Liver (tissue), 9 donors: ENCODE results near the gene PTPN2. TPM values are rescaled to one million over a fixed set of nuclear protein-coding genes. Genes with fewer than 3 reads are reported as not detected.
"Not testable (repeated sequence)": the region's sequence is repeated elsewhere in the genome, so short reads cannot be mapped to it uniquely, and the experiment has no call there.

Source experiments
- DNase-seq: peaks from one replicate; pipeline ENCODE4 v3.0.0-alpha.2; 2017; ENCODE audit warnings: low spot score
- H3K27ac ChIP-seq, 2 donors: one replicate each; pipeline ENCODE4 v1.7.0; 2013; ENCODE audit warnings: inconsistent platforms in 2 of 2, low read length in 2 of 2, control low read depth in 1 of 2, low read depth in 1 of 2, mild to moderate bottlenecking in 1 of 2
- H3K27me3 ChIP-seq, 4 donors: one replicate each; pipeline versions ENCODE4 v1.6.1 to v1.7.0; 2013; ENCODE audit warnings: low read length in 3 of 4, inconsistent platforms in 1 of 4, mild to moderate bottlenecking in 1 of 4, moderate library complexity in 1 of 4; ENCODE audit not compliant: control insufficient read depth in 4 of 4, insufficient read depth in 4 of 4
- H3K36me3 ChIP-seq, 4 donors: one replicate each; pipeline versions ENCODE4 v1.6.1 to v1.7.0; 2013; ENCODE audit warnings: low read length in 3 of 4, mild to moderate bottlenecking in 3 of 4, low read depth in 1 of 4, moderate library complexity in 1 of 4; ENCODE audit not compliant: control insufficient read depth in 4 of 4, insufficient read depth in 3 of 4
- H3K4me1 ChIP-seq, 4 donors: one replicate each; pipeline versions ENCODE4 v1.6.1 to v1.7.0; 2013; ENCODE audit warnings: low read length in 3 of 4, mild to moderate bottlenecking in 3 of 4, moderate library complexity in 1 of 4; ENCODE audit not compliant: control insufficient read depth in 4 of 4, insufficient read depth in 4 of 4
- H3K4me3 ChIP-seq, 3 donors: one replicate each; pipeline versions ENCODE4 v1.6.1 to v1.7.0; 2013; ENCODE audit warnings: low read length in 3 of 3, control low read depth in 1 of 3, low read depth in 1 of 3, mild to moderate bottlenecking in 1 of 3
- H3K9ac ChIP-seq, 2 donors: one replicate each; pipeline ENCODE4 v1.7.0; 2013; ENCODE audit warnings: low read length in 2 of 2, mild to moderate bottlenecking in 2 of 2, moderate library complexity in 2 of 2, control low read depth in 1 of 2, low read depth in 1 of 2
- H3K9me3 ChIP-seq, 4 donors: one replicate each; pipeline versions ENCODE4 v1.6.1 to v1.7.0; 2013; ENCODE audit warnings: low read length in 3 of 4; ENCODE audit not compliant: control insufficient read depth in 4 of 4
- EGR1 ChIP-seq, 2 donors: IDR thresholded peaks; 2 replicates each; pipeline ENCODE4 v1.6.1; 2016 to 2018; ENCODE audit warnings: antibody characterized with exemption in 2 of 2, low read depth in 2 of 2
- FOXA1 ChIP-seq: IDR thresholded peaks from 2 replicates; pipeline ENCODE4 v1.6.1; 2016; ENCODE audit warnings: antibody characterized with exemption
- FOXA2 ChIP-seq: IDR thresholded peaks from 2 replicates; pipeline ENCODE4 v1.6.1; 2016; ENCODE audit warnings: antibody characterized with exemption
- GABPA ChIP-seq, 2 donors: IDR thresholded peaks in 1 of 2; conservative IDR thresholded peaks in 1 of 2; 2 replicates each; pipeline ENCODE4 v1.6.1; 2016; ENCODE audit warnings: antibody characterized with exemption in 2 of 2, mild to moderate bottlenecking in 1 of 2, moderate library complexity in 1 of 2
- HNF4A ChIP-seq, 2 donors: conservative IDR thresholded peaks; 2 replicates each; pipeline ENCODE4 v1.6.1; 2016; ENCODE audit warnings: antibody characterized with exemption in 2 of 2, mild to moderate bottlenecking in 2 of 2
- HNF4G ChIP-seq: IDR thresholded peaks from 2 replicates; pipeline ENCODE4 v1.6.1; 2016; ENCODE audit warnings: antibody characterized with exemption
- JUND ChIP-seq, 2 donors: IDR thresholded peaks; 2 replicates each; pipeline ENCODE4 v1.6.1; 2016; ENCODE audit warnings: antibody characterized with exemption in 2 of 2
- RAD21 ChIP-seq, 2 donors: IDR thresholded peaks; 2 replicates each; pipeline ENCODE4 v1.6.1; 2016; ENCODE audit warnings: antibody characterized with exemption in 2 of 2, mild to moderate bottlenecking in 2 of 2
- RXRA ChIP-seq, 2 donors: IDR thresholded peaks; 2 replicates each; pipeline ENCODE4 v1.6.1; 2017 to 2018; ENCODE audit warnings: antibody characterized with exemption in 2 of 2, mild to moderate bottlenecking in 1 of 2
- SP1 ChIP-seq: IDR thresholded peaks from 2 replicates; pipeline ENCODE4 v1.6.1; 2018; ENCODE audit warnings: antibody characterized with exemption, mild to moderate bottlenecking
- TAF1 ChIP-seq: conservative IDR thresholded peaks from 2 replicates; pipeline ENCODE4 v1.6.1; 2016; ENCODE audit warnings: antibody characterized with exemption, mild to moderate bottlenecking
- WGBS: extraction: QIAGEN DNeasy Blood & Tissue Kit; methylation state at CpG from one replicate; pipeline ENCODE4 v1.1.7; 2013; 5-methylcytosine and 5-hydroxymethylcytosine counted together
- polyA plus RNA-seq, 2 donors: library from polyadenylated mRNA; stranded (reverse) in 1 of 2; unstranded in 1 of 2; fragments of 200-250 nt in 1 of 2; fragments of >200 nt in 1 of 2; fragmentation: Nextera tagmentation in 1 of 2; extraction: Ambion mirVana in 1 of 2; gene quantifications; one replicate each; pipeline versions ENCODE4 v1.2.1 to v1.2.3, GENCODE V29; 2013 to 2015
- total RNA-seq, 2 donors: library from RNA; depleted of rRNA; stranded (reverse); fragments of >200 nt; gene quantifications; one replicate each; pipeline ENCODE4 v1.2.3, GENCODE V29; 2014
- TF ChIP-seq, protein P1 (sequence below): fragments of 150-350 bp; IDR thresholded peaks from 2 replicates; pipeline ENCODE4 v1.5.1; 2017; ENCODE audit warnings: improper control_type of control experiment, low read depth, low read length; ENCODE audit not compliant: missing input control
- TF ChIP-seq, protein P2 (sequence below): IDR thresholded peaks from 2 replicates; pipeline ENCODE4 v1.6.1; 2016; ENCODE audit warnings: antibody characterized with exemption
- donor health status: healthy.
- donor health status: healthy.
- donor health status: healthy.
- donor health status: healthy.
- donor health status: healthy.

PTPN2 gene
- total and polyA plus RNA-seq, 4 donors, result 9.2 to 21.2 (median 14.9) TPM

DNA sequence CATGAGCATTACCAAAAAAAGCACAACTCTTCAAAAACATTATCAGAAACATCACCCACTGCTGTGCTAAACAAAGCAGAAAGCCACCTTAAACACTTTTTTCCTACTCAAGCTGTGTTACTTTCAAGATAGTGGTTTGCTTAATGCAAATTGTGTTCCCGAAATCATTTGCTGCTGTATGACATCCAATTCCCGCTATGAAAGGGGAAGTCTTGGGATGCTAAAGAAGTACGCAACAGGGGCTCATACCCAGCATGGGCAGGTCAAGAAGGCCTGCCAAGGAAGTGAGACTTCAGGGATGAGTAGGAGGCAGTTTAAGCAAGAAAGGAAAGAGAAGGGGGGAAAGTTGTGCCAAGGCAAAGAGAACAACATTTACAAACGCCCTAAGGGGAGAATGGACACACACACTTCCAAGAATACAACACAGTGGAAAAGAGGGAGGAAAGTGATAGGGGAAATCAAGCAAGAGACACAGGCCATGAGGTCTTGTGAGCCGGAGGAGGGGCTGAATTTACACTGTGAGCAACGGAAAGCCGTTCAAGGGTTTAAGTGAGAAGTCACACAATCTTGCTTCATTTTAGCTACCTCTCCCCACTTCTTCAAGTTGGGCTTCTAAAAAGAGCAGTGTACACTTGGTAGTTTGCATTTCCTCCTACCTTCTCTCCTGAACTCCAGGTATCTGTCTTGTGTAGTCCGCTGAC, 4.0 kb downstream of the PTPN2 start:
- H3K4me1 ChIP-seq, result peaks cover 2 to 30% (median 11%) of the 10 kb centered on the region in 4 donors
- no peak overlapping the region for H3K4me3 ChIP-seq
- WGBS, result 83% methylated on average over 8 of the region's 8 CpGs
- TF ChIP-seq RAD21 (IDR thresholded peaks at IDR 0.05) (no peak), GABPA (IDR thresholded peaks at IDR 0.05 in 1 of 2, conservative IDR thresholded peaks at IDR 0.05 in 1 of 2) (no peak), HNF4A (conservative IDR thresholded peaks at IDR 0.05) (no peak), JUND (IDR thresholded peaks at IDR 0.05) (no peak), FOXA2 (no peak), TAF1 (no peak), RXRA (IDR thresholded peaks at IDR 0.05) (no peak), EGR1 (IDR thresholded peaks at IDR 0.05; ENCODE audit: low read depth in 2 of 2) (no peak)
- H3K9me3 ChIP-seq, result no peaks in the 10 kb centered on the region
- peak overlapping the region in 1 of 2 donors; percentile 14 for H3K9ac ChIP-seq
- H3K27ac ChIP-seq, result peak overlapping the region; percentile 43 to 50
- DNase-seq, result no peak
- no peaks in the 10 kb centered on the region for H3K27me3 ChIP-seq
- peaks cover 0 to 1% (median 0%) of the 10 kb centered on the region in 4 donors for H3K36me3 ChIP-seq

DNA sequence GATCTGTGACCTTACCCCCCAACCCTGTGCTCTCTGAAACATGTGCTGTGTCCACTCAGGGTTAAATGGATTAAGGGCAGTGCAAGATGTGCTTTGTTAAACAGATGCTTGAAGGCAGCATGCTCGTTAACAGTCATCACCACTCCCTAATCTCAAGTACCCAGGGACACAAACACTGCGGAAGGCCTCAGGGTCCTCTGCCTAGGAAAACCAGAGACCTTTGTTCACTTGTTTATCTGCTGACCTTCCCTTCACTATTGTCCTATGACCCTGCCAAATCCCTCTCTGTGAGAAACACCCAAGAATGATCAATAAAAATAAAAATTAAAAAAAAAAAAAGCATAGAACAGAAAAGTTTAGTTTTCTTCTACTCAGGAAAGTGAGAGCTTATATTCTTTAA, 9.0 kb downstream of the PTPN2 start:
- WGBS, result 45% methylated on average over 1 of the region's 2 CpGs
- not testable (repeated sequence) for H3K36me3 ChIP-seq, H3K4me3 ChIP-seq, DNase-seq, H3K27me3 ChIP-seq, H3K9ac ChIP-seq, H3K27ac ChIP-seq, H3K9me3 ChIP-seq
- peaks cover 0 to 12% (median 3%) of the 10 kb centered on the region in 4 donors for H3K4me1 ChIP-seq

DNA sequence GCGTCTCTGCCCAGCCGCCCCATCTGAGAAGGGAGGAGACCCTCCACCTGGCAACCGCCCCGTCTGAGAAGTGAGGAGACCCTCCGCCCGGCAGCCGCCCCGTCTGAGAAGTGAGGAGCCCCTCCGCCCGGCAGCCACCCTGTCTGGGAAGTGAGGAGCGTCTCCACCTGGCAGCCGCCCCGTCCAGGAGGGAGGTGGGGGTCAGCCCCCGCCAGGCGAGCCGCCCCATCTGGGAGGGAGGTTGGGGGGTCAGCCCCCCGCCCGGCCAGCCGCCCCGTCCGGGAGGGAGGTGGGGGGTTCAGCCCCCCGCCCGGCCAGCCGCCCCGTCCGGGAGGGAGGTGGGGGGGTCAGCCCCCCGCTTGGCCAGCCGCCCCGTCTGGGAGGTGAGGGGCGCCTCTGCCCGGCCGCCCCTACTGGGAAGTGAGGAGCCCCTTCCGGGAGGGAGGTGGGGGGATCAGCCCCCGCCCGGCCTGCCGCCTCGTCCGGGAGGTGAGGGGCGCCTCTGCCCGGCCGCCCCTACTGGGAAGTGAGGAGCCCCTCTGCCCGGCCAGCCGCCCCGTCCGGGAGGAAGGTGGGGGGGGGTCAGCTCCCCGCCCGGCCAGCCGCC, 10.0 kb downstream of the PTPN2 start:
- not testable (repeated sequence) for H3K27me3 ChIP-seq, H3K4me3 ChIP-seq, H3K36me3 ChIP-seq, H3K9me3 ChIP-seq, H3K27ac ChIP-seq, H3K9ac ChIP-seq, DNase-seq
- peaks cover 0 to 10% (median 3%) of the 10 kb centered on the region in 4 donors for H3K4me1 ChIP-seq
- WGBS, result 97% methylated on average over 46 of the region's 48 CpGs

DNA sequence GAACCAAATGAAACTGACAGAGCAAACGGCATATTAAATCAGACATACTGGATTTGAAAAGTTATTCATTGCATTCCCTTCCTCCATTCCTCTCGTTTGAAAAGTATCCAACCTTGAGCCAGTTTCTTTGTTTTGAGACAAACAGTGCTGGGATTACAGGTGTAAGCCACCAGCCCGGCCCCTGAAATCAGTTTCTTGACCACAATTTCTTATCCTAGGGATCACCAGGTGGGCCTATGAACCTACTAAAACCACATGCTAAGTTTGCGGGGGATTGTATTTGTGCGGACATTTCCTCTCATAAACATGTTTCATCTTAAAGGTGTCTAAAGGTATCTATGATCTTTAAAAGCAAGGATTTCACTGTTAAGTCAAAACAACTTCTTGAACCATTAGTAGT, 11.6 kb downstream of the PTPN2 start:
- DNase-seq, result no peak
- Histone ChIP-seq H3K27ac (no peak overlapping the region), H3K36me3 (peaks cover 0 to 4% (median 0%) of the 10 kb centered on the region in 4 donors), H3K9ac (no peak overlapping the region), H3K4me3 (no peak overlapping the region), H3K4me1 (peaks cover 0 to 9% (median 2%) of the 10 kb centered on the region in 4 donors), H3K9me3 (no peaks in the 10 kb centered on the region), H3K27me3 (no peaks in the 10 kb centered on the region)
- 62% methylated on average over 5 of the region's 5 CpGs for WGBS
- TF ChIP-seq FOXA1, result no peak
- TF ChIP-seq, protein P1, sequence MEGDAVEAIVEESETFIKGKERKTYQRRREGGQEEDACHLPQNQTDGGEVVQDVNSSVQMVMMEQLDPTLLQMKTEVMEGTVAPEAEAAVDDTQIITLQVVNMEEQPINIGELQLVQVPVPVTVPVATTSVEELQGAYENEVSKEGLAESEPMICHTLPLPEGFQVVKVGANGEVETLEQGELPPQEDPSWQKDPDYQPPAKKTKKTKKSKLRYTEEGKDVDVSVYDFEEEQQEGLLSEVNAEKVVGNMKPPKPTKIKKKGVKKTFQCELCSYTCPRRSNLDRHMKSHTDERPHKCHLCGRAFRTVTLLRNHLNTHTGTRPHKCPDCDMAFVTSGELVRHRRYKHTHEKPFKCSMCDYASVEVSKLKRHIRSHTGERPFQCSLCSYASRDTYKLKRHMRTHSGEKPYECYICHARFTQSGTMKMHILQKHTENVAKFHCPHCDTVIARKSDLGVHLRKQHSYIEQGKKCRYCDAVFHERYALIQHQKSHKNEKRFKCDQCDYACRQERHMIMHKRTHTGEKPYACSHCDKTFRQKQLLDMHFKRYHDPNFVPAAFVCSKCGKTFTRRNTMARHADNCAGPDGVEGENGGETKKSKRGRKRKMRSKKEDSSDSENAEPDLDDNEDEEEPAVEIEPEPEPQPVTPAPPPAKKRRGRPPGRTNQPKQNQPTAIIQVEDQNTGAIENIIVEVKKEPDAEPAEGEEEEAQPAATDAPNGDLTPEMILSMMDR, result no peak
- TF ChIP-seq HNF4G, result no peak
- TF ChIP-seq, protein P2, sequence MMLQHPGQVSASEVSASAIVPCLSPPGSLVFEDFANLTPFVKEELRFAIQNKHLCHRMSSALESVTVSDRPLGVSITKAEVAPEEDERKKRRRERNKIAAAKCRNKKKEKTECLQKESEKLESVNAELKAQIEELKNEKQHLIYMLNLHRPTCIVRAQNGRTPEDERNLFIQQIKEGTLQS, result no peak
- TF ChIP-seq EGR1 (IDR thresholded peaks at IDR 0.05; ENCODE audit: low read depth in 2 of 2), result no peak
- TF ChIP-seq HNF4A (conservative IDR thresholded peaks at IDR 0.05), result no peak
- no peak for TF ChIP-seq RAD21 (IDR thresholded peaks at IDR 0.05)
- no peak for TF ChIP-seq FOXA2
- no peak for TF ChIP-seq TAF1
- no peak for TF ChIP-seq SP1
